PFSK-1 (cell line): ENCODE measurements around the gene MYT1.

Source experiments
- POLR2AphosphoS5 ChIP-seq: IDR thresholded peaks from 2 replicates; pipeline ENCODE4 v1.6.1; 2012; ENCODE audit warnings: low read depth, mild to moderate bottlenecking, control low read depth, low read length, moderate library complexity
- REST ChIP-seq, 2 experiments: IDR thresholded peaks; 2 replicates each; pipeline versions ENCODE4 v1.6.1 to v1.8.0; 2011 to 2012; ENCODE audit warnings: low read depth in 2 of 2, low read length in 2 of 2, control low read depth in 1 of 2, inconsistent platforms in 1 of 2, mild to moderate bottlenecking in 1 of 2, moderate library complexity in 1 of 2; ENCODE audit not compliant: insufficient read depth in 1 of 2
- TAF1 ChIP-seq: IDR thresholded peaks from 2 replicates; pipeline ENCODE4 v1.6.1; 2012; ENCODE audit warnings: low read length, control low read depth, borderline replicate concordance; ENCODE audit not compliant: insufficient read depth

DNA sequence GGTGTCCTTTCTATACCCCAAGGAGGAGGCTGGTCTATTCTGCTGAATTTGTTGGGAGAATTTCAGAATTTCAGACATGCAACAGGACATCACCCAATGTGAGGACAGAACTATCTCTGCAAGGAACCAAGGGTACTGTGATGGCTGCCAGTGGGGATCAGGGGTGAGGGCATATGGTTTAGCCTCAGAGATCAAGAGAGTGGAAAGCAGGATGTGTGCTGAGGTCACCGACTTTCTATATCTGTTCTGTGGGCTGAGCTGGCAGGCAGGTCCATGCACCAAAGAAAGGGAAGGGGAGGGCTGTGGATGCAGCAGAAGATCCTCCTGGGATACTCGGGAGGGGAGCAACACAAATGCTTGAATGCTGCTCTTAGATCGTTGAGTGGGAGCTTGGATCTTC is 28.8 kb downstream of the MYT1 start:
- TF ChIP-seq REST (IDR thresholded peaks at IDR 0.05; ENCODE audit: insufficient read depth in 1 of 2, low read depth in 2 of 2, low read length in 2 of 2) = no peak
- TF ChIP-seq POLR2AphosphoS5 = no peak
- no peak for TF ChIP-seq TAF1
